GM10266 (cell line): ENCODE data around the gene FAM120B.

ENCODE experiments used
- DNase-seq: peaks from one replicate; pipeline ENCODE4 v3.0.0; 2012; ENCODE audit errors: extremely low spot score
- CTCF ChIP-seq: IDR thresholded peaks from 2 replicates; pipeline ENCODE4 v1.5.1; 2012; ENCODE audit warnings: mild to moderate bottlenecking, low read depth; ENCODE audit not compliant: control insufficient read depth, insufficient read depth; ENCODE audit errors: missing control alignments

The FAM120B gene

GRCh38 chr6:170279977-170280688 lies 26.4 kb upstream of the FAM120B start:
- no peak for TF ChIP-seq CTCF
- no peak for DNase-seq

GRCh38 chr6:170280689-170281045 lies 25.9 kb upstream of the FAM120B start:
- TF ChIP-seq CTCF = no peak
- DNase-seq = no peak

- DNase-seq = no peak
- TF ChIP-seq CTCF = no peak
These were observed 24.9 kb upstream of the FAM120B start for GRCh38 chr6:170281331-170282292.

- no peak for TF ChIP-seq CTCF
These were observed 23.9 kb upstream of the FAM120B start for GRCh38 chr6:170282512-170283158.

GRCh38 chr6:170283212-170284081 lies 23.1 kb upstream of the FAM120B start:
- no peak for TF ChIP-seq CTCF
- DNase-seq = no peak

More at GRCh38 chr6:170282512-170283158, 23.9 kb upstream of the FAM120B start:
- DNase-seq = no peak

GRCh38 chr6:170284126-170284773 lies 22.3 kb upstream of the FAM120B start:
- TF ChIP-seq CTCF = no peak
- no peak for DNase-seq
